ENCODE data around the gene MTIF2.

- TF ChIP-seq RFX5 (IDR thresholded peaks at IDR 0.05), result no peak
- TF ChIP-seq POLR2A (IDR thresholded peaks at IDR 0.05; ENCODE audit: low read length), result no peak
- TF ChIP-seq CTCF (IDR thresholded peaks at IDR 0.05), result no peak
- no peak for TF ChIP-seq MYC (IDR thresholded peaks at IDR 0.05; ENCODE audit: borderline replicate concordance, low read length)
- TF ChIP-seq ATOH8 (CRISPR knock-in tag; IDR thresholded peaks at IDR 0.05; ENCODE audit: low read depth), result no peak
- TF ChIP-seq MAX (IDR thresholded peaks at IDR 0.05), result no peak
- TF ChIP-seq EP300 (IDR thresholded peaks at IDR 0.05), result no peak
- TF ChIP-seq ZFP36 (IDR thresholded peaks at IDR 0.05; ENCODE audit: borderline replicate concordance, partially characterized antibody), result no peak
These were observed 35.4 kb downstream of the MTIF2 start for GRCh38 chr2:55233658-55233940.
